ENCODE results near the gene USP31.

USP31 gene

DNA sequence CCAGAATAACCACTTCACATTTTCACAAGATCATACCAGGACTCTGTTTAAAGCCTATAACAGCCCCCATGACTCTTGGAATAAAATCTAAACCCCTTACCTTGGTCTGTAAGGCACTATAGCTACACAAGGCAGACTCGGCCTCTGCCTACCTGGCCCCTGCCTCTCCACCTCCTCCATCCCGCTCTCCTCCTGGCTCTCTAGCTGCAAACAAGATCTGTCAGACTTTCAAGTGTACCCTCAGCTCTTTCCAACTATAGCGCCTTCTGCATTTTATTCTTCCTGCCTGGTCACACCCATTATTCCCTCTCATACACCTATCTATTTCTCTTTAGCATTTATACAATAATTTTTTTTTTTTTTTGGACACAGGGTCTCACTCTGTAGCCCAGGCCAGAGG lies 8.2 kb downstream of the USP31 start:
- Histone ChIP-seq H3K36me3 (peaks cover 0 to 6% (median 0%) of the 10 kb centered on the region in 3 donors), H3K27me3 (no peaks in the 10 kb centered on the region), H3K4me3 (no peak overlapping the region), H3K27ac (no peak overlapping the region), H3K4me1 (peaks cover 0 to 26% (median 16%) of the 10 kb centered on the region in 4 donors), H3K9me3 (peaks cover 0 to 4% (median 0%) of the 10 kb centered on the region in 3 donors)
- intact Hi-C loops (cut with DNase I; ENCODE audit: low total_unique reads) = no loop called here
- no peak for DNase-seq
- TF ChIP-seq, protein P1, sequence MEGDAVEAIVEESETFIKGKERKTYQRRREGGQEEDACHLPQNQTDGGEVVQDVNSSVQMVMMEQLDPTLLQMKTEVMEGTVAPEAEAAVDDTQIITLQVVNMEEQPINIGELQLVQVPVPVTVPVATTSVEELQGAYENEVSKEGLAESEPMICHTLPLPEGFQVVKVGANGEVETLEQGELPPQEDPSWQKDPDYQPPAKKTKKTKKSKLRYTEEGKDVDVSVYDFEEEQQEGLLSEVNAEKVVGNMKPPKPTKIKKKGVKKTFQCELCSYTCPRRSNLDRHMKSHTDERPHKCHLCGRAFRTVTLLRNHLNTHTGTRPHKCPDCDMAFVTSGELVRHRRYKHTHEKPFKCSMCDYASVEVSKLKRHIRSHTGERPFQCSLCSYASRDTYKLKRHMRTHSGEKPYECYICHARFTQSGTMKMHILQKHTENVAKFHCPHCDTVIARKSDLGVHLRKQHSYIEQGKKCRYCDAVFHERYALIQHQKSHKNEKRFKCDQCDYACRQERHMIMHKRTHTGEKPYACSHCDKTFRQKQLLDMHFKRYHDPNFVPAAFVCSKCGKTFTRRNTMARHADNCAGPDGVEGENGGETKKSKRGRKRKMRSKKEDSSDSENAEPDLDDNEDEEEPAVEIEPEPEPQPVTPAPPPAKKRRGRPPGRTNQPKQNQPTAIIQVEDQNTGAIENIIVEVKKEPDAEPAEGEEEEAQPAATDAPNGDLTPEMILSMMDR (IDR thresholded peaks at IDR 0.05) = no peak

DNA sequence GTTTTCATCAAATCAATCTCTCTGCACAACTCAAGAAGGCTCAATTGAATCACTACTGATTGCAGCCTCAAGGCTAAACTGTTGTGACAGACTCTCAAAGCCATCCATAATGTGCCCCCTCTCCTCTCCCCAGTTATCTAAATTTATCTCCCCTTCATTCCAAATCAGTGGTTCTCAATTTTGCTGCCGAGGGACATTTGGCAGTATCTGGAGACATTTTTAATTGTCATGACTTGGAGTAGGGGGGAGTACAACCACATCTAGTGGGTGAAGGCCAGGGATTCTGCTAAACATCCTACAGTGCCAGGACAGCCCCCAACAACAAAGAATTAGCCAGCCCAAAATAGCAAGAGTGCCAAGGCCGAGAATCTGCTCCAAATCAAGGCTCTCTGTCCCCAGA lies 9.1 kb downstream of the USP31 start:
- intact Hi-C loops (cut with DNase I; ENCODE audit: low total_unique reads) = no loop called here
- Histone ChIP-seq H3K4me3 (no peak overlapping the region), H3K9me3 (peaks cover 0 to 4% (median 0%) of the 10 kb centered on the region in 3 donors), H3K36me3 (peaks cover 0 to 6% (median 0%) of the 10 kb centered on the region in 3 donors), H3K4me1 (peaks cover 0 to 17% (median 8%) of the 10 kb centered on the region in 4 donors), H3K27me3 (no peaks in the 10 kb centered on the region), H3K27ac (no peak overlapping the region)
- DNase-seq = no peak
- TF ChIP-seq, protein P1 (IDR thresholded peaks at IDR 0.05) = no peak

DNA sequence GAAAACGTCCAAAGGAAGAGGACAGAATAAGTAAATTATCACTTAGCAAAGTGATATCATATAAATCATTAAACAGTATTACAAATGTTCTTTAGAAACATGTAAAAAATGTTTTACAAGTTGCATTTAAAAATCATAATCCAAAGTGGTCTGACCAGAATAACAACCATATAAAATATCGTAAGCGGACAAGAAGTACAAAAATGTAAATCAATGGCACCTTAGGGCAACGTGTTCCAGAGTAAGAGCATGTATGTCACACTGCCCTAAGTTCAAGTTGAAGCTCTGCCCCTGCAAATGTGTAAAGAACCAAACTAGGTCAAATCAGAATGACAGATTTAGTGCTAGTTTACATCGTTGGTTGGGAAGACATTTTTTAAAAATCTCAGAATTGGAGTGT lies 11.4 kb downstream of the USP31 start:
- Histone ChIP-seq H3K9me3 (peaks cover 0 to 4% (median 0%) of the 10 kb centered on the region in 3 donors), H3K4me3 (no peak overlapping the region), H3K27me3 (no peaks in the 10 kb centered on the region), H3K27ac (no peak overlapping the region), H3K4me1 (peaks cover 0 to 25% (median 7%) of the 10 kb centered on the region in 4 donors), H3K36me3 (peaks cover 0 to 6% (median 0%) of the 10 kb centered on the region in 3 donors)
- no peak for DNase-seq
- intact Hi-C loops (cut with DNase I; ENCODE audit: low total_unique reads) = no loop called here
- TF ChIP-seq, protein P1 (IDR thresholded peaks at IDR 0.05) = no peak

DNA sequence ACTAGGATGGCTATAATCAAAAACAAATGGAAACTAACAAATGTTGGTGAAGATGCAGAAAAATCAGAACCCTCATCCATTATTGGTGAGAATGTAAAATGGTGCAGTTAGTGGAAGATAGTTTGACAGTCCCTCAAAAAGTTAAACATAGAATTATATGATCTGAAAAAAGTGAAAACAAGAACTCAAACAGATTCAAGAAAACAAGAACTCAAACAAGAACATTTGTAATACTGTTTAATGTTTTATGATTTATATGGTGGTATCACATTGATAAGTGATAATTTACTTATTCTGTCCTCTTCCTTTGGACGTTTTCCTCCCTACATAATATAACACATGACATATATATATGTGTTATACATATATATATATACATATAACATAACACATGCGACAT lies 12.0 kb downstream of the USP31 start:
- H3K36me3 ChIP-seq = peaks cover 0 to 6% (median 0%) of the 10 kb centered on the region in 3 donors
- H3K9me3 ChIP-seq = peaks cover 0 to 4% (median 0%) of the 10 kb centered on the region in 3 donors
- intact Hi-C loops (cut with DNase I; ENCODE audit: low total_unique reads) = no loop called here
- H3K4me1 ChIP-seq = peaks cover 0 to 25% (median 4%) of the 10 kb centered on the region in 4 donors
- no peak overlapping the region for H3K27ac ChIP-seq
- no peaks in the 10 kb centered on the region for H3K27me3 ChIP-seq
- TF ChIP-seq, protein P1 (IDR thresholded peaks at IDR 0.05) = no peak
- H3K4me3 ChIP-seq = no peak overlapping the region
- DNase-seq = no peak

DNA sequence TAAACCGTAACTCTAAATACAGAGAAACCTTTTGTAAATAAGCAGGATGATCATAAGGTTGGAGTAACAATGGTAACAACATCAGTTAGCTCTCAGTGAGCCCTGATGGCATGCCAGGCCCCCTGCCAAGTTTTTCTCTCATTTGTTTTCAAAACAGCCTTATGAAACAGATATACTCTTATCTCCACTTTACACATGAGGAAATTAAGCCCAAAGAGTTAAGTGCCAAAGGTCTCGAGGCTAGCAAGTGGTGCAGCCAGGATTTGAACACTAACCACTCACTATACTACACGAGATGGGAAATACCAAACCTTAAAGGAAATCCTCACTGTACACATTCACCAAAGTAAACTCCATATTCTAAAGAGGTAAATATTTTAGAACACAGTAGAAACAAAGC lies 15.0 kb downstream of the USP31 start:
- H3K36me3 ChIP-seq = peaks cover 0 to 6% (median 0%) of the 10 kb centered on the region in 3 donors
- no peak for DNase-seq
- H3K9me3 ChIP-seq = peaks cover 0 to 4% (median 0%) of the 10 kb centered on the region in 3 donors
- TF ChIP-seq, protein P1 (IDR thresholded peaks at IDR 0.05) = no peak
- H3K27ac ChIP-seq = no peak overlapping the region
- peaks cover 0 to 46% (median 7%) of the 10 kb centered on the region in 4 donors for H3K4me1 ChIP-seq
- intact Hi-C loops (cut with DNase I; ENCODE audit: low total_unique reads) = no loop called here
- no peaks in the 10 kb centered on the region for H3K27me3 ChIP-seq
- no peak overlapping the region for H3K4me3 ChIP-seq
